Gastroesophageal sphincter (tissue), 4 donors: ENCODE measurements around the gene MYOCD. TPM values are rescaled to one million over a fixed set of nuclear protein-coding genes. Genes with fewer than 3 reads are reported as not detected.

ENCODE experiments used
- ATAC-seq: fragments of 150-250 bp; one replicate; pipeline ENCODE4 v1.9.1; 2016; ENCODE audit warnings: mild to moderate bottlenecking, moderate library complexity
- H3K27ac ChIP-seq, 4 donors: fragments of 200-600 bp; sonication (generic) in 3 of 4; 1 replicate in 3 of 4; 2 replicates in 1 of 4; pipeline ENCODE4 v1.5.1; 2016 to 2019
- H3K27me3 ChIP-seq: fragments of 200-600 bp; sonication (generic); one replicate; pipeline ENCODE4 v1.5.1; 2019
- H3K36me3 ChIP-seq, 2 donors: fragments of 200-600 bp; sonication (generic); one replicate each; pipeline ENCODE4 v1.5.1; 2019; ENCODE audit warnings: control low read depth in 1 of 2
- H3K4me1 ChIP-seq, 3 donors: fragments of 200-600 bp; sonication (generic); 1 replicate in 2 of 3; 2 replicates in 1 of 3; pipeline ENCODE4 v1.5.1; 2016 to 2019; ENCODE audit warnings: control low read depth in 2 of 3
- H3K4me3 ChIP-seq, 2 donors: fragments of 200-600 bp; sonication (generic); one replicate each; pipeline ENCODE4 v1.5.1; 2019; ENCODE audit warnings: mild to moderate bottlenecking in 1 of 2, moderate library complexity in 1 of 2
- H3K9me3 ChIP-seq, 3 donors: fragments of 200-600 bp; sonication (generic); one replicate each; pipeline ENCODE4 v1.5.1; 2017 to 2019; ENCODE audit warnings: control low read depth in 2 of 3
- EP300 ChIP-seq: sonication (generic); formaldehyde crosslinking; IDR thresholded peaks from one replicate; pipeline ENCODE4 v1.6.1; 2017; ENCODE audit warnings: antibody characterized with exemption, mild to moderate bottlenecking
- POLR2A ChIP-seq, 2 donors: fragments of 450-650 bp; IDR thresholded peaks; one replicate each; pipeline ENCODE4 v1.6.1; 2017; ENCODE audit warnings: antibody characterized with exemption in 2 of 2, mild to moderate bottlenecking in 2 of 2, moderate library complexity in 1 of 2
- POLR2AphosphoS5 ChIP-seq: sonication (generic); formaldehyde crosslinking; IDR thresholded peaks from one replicate; pipeline ENCODE4 v1.6.1; 2017; ENCODE audit warnings: antibody characterized with exemption
- WGBS, 2 donors: methylation state at CpG; one replicate each; pipeline ENCODE4 v1.1.5; 2018; ENCODE audit warnings: low coverage in 1 of 2; 5-methylcytosine and 5-hydroxymethylcytosine counted together
- total RNA-seq, 4 donors: library from RNA; depleted of rRNA; stranded (reverse); fragments of >200 nt; gene quantifications; one replicate each; pipeline ENCODE4 v1.1.0, GENCODE V29; 2016
- TF ChIP-seq, protein P1 (sequence below), 4 experiments: fragments of 200-600 bp in 2 of 4; fragments of 450-650 bp in 2 of 4; sonication (generic) in 1 of 4; IDR thresholded peaks; one replicate each; pipeline ENCODE4 v1.5.1; 2017 to 2019; ENCODE audit warnings: antibody characterized with exemption in 4 of 4, mild to moderate bottlenecking in 2 of 4, moderate library complexity in 2 of 4

The MYOCD gene
- total RNA-seq, 4 donors from 2014 or later = 93.0 to 219 (median 120) TPM

DNA sequence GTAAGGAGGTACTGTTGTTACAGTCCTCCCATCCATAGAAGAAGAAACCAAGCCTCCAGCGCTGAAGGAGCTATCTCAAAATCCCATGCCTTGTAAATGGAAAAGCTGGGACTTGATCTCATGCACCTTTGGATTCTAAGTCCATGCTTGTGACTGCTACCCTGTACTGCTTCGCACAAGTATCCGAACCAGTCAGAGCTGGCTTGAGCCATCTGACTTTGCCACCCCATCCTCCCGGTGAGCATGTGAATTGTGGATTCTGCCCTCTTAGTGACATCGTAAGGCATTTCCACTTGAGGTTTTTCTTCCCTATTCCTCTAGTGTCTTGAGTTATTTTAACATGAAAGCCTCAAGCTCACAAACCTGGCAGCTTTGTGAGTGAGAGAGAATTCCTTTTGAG is 15.3 kb downstream of the MYOCD start:
- WGBS, 2 donors = 20 to 37% methylated on average over 4 of the region's 5 CpGs
- H3K9me3 ChIP-seq = no peaks in the 10 kb centered on the region
- H3K4me1 ChIP-seq = peaks cover 3 to 96% (median 8%) of the 10 kb centered on the region in 3 donors
- peak; percentile 61 for ATAC-seq
- H3K27me3 ChIP-seq = no peaks in the 10 kb centered on the region
- TF ChIP-seq POLR2AphosphoS5 (no peak), POLR2A (IDR thresholded peaks at IDR 0.05) (no peak), EP300 (no peak)
- TF ChIP-seq, protein P1, sequence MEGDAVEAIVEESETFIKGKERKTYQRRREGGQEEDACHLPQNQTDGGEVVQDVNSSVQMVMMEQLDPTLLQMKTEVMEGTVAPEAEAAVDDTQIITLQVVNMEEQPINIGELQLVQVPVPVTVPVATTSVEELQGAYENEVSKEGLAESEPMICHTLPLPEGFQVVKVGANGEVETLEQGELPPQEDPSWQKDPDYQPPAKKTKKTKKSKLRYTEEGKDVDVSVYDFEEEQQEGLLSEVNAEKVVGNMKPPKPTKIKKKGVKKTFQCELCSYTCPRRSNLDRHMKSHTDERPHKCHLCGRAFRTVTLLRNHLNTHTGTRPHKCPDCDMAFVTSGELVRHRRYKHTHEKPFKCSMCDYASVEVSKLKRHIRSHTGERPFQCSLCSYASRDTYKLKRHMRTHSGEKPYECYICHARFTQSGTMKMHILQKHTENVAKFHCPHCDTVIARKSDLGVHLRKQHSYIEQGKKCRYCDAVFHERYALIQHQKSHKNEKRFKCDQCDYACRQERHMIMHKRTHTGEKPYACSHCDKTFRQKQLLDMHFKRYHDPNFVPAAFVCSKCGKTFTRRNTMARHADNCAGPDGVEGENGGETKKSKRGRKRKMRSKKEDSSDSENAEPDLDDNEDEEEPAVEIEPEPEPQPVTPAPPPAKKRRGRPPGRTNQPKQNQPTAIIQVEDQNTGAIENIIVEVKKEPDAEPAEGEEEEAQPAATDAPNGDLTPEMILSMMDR (IDR thresholded peaks at IDR 0.05) = no peak
- peak overlapping the region in 1 of 2 donors; percentile 38 for H3K4me3 ChIP-seq
- H3K36me3 ChIP-seq = no peaks in the 10 kb centered on the region
- peak overlapping the region; percentile 88 to 96 (median 91) for H3K27ac ChIP-seq

DNA sequence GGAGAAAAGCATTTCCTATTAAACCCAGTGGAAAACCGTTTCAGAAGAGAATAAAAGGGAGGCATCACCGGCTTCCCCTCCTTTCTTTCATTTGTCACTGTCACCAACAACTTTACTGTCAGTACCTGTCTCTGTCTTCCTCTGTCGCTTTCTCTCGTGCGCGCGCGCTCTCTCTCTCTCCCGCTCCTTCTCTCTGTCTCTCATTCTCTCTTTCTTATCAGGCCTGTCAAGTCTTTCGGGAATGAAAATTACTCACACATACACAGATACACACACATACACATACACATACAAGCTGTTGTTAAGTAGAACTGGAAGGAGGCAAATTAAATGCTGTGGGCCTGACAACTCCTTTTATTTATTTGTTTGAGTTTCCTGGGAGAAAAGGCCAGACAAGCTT is 17.6 kb downstream of the MYOCD start:
- no peak overlapping the region for H3K4me3 ChIP-seq
- no peaks in the 10 kb centered on the region for H3K27me3 ChIP-seq
- H3K27ac ChIP-seq = peak overlapping the region; percentile 12 to 93 (median 88)
- 55 to 74% methylated on average over 10 of the region's 10 CpGs for WGBS, 2 donors
- no peak for TF ChIP-seq POLR2A (IDR thresholded peaks at IDR 0.05)
- no peak for TF ChIP-seq EP300
- TF ChIP-seq, protein P1 (IDR thresholded peaks at IDR 0.05) = no peak
- TF ChIP-seq POLR2AphosphoS5 = no peak
- H3K9me3 ChIP-seq = no peaks in the 10 kb centered on the region
- peaks cover 3 to 87% (median 8%) of the 10 kb centered on the region in 3 donors for H3K4me1 ChIP-seq
- ATAC-seq = no peak
- H3K36me3 ChIP-seq = no peaks in the 10 kb centered on the region

DNA sequence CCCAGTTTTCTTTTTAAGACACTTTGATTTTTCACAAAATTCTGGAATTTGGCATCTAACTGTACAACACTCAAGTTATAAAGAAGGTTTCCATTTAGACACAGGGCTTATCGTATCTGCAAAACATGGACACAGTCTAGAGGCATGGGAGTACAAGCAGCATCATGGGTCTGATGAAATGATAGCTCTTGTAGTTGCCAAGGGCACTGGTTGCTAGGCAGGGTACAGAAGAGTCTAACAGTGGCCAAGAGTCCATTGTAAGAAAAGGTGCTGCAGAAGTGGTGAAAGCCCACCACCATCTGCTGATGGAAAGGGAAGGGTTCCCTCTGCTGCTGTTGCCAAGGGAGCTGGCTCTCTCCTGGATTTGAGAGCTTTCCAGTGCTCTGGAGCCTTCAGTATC is 20.8 kb downstream of the MYOCD start:
- no peak for TF ChIP-seq EP300
- TF ChIP-seq, protein P1 (IDR thresholded peaks at IDR 0.05) = no peak
- no peak for TF ChIP-seq POLR2A (IDR thresholded peaks at IDR 0.05)
- no peak for TF ChIP-seq POLR2AphosphoS5
- peaks cover 3 to 86% (median 8%) of the 10 kb centered on the region in 3 donors for H3K4me1 ChIP-seq
- no peak for ATAC-seq

DNA sequence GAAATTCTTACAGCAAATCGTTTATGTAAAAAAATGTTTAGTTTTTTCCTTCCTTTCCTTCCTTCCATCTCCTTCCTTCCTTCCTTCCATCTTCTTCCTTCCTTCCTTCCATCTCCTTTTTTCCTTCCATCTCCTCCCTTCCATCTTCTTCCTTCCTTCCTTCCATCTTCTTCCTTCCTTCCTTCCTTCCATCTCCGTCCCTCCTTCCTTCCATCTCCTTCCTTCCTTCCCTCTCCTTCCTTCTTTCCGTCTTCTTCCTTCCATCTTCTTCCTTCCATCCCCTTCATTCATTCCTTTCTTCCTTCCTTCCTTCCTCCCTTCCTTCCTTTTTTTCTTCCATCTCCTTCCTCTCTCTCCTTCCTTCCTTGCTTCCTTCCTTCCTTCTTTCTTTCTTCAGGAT is 22.7 kb downstream of the MYOCD start:
- 73 to 86% methylated on average over 3 of the region's 3 CpGs for WGBS, 2 donors
- Histone ChIP-seq H3K27me3 (no peaks in the 10 kb centered on the region), H3K9me3 (no peaks in the 10 kb centered on the region), H3K27ac (peak overlapping the region in 3 of 4 donors; percentile 32 to 80 (median 80)), H3K4me3 (no peak overlapping the region), H3K36me3 (no peaks in the 10 kb centered on the region), H3K4me1 (peaks cover 0 to 70% (median 0%) of the 10 kb centered on the region in 3 donors)
- no peak for TF ChIP-seq POLR2A (IDR thresholded peaks at IDR 0.05)
- no peak for TF ChIP-seq EP300
- no peak for TF ChIP-seq POLR2AphosphoS5
- no peak for ATAC-seq

More for the DNA sequence above, 20.8 kb downstream of the MYOCD start:
- no peak overlapping the region for H3K4me3 ChIP-seq
- peak overlapping the region in 2 of 4 donors; percentile 7 to 89 for H3K27ac ChIP-seq
- no peaks in the 10 kb centered on the region for H3K9me3 ChIP-seq
- H3K27me3 ChIP-seq = no peaks in the 10 kb centered on the region
- 78% methylated on average over 1 of the region's 1 CpG; no CpG with 5 or more reads in 1 of the 2 donors for WGBS, 2 donors
- no peaks in the 10 kb centered on the region for H3K36me3 ChIP-seq

DNA sequence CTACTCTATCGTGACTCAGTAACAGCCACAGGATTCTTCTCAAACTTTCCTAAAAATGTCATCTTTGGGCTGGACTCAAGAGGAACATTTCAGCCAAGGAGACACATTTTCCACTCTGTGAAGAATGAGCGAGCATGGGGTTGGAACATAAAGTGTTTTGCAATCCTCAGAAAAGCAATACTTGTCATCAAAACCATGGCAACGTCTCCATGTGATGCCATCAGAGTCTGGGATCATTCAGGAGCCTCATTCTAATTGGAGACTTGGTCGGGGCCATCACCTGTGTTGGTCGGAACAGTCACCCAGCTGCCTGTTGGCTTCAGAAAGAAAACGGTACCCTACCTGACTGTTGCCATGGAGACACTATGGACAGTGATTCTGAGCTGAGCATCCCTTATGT is 25.5 kb downstream of the MYOCD start:
- Histone ChIP-seq H3K4me1 (peaks cover 0 to 53% (median 0%) of the 10 kb centered on the region in 3 donors), H3K27me3 (no peaks in the 10 kb centered on the region), H3K4me3 (no peak overlapping the region), H3K9me3 (no peaks in the 10 kb centered on the region), H3K27ac (peak overlapping the region; percentile 80 to 94 (median 82)), H3K36me3 (no peaks in the 10 kb centered on the region)
- 11 to 27% methylated on average over 4 to 6 of the region's 6 CpGs for WGBS, 2 donors
- ATAC-seq = peak; percentile 92
- TF ChIP-seq EP300 (no peak), POLR2A (IDR thresholded peaks at IDR 0.05) (no peak), POLR2AphosphoS5 (peak; percentile 82)
- TF ChIP-seq, protein P1 (IDR thresholded peaks at IDR 0.05) = no peak
